Keratinocyte (primary cell): ENCODE data around the gene FGF18. TPM values are rescaled to one million over a fixed set of nuclear protein-coding genes. Genes with fewer than 3 reads are reported as not detected.

Experiments used
- DNase-seq: peaks from one replicate; pipeline ENCODE4 v3.0.0-alpha.2; 2011; ENCODE audit warnings: low read depth, missing footprints, low spot score
- FAIRE-seq: peaks from 2 replicates; lab custom pipeline; 2011; peaks lifted over from hg19 to GRCh38; lab: Jason Lieb, UNC
- H2AFZ ChIP-seq: 2 replicates; pipeline ENCODE4 v1.6.0; 2012; ENCODE audit warnings: low read length, control low read depth, inconsistent platforms; ENCODE audit not compliant: control insufficient read depth
- H3K27ac ChIP-seq: 2 replicates; pipeline ENCODE4 v1.5.1; 2011; ENCODE audit warnings: low read length; ENCODE audit not compliant: control insufficient read depth, insufficient read depth
- H3K27me3 ChIP-seq: 3 replicates; pipeline ENCODE4 v1.6.0; 2011; ENCODE audit warnings: low read length; ENCODE audit not compliant: control insufficient read depth, insufficient read depth; ENCODE audit errors: extremely low read depth
- H3K36me3 ChIP-seq, 2 experiments: 2 replicates in 1 of 2; 3 replicates in 1 of 2; pipeline ENCODE4 v1.5.1; 2011; ENCODE audit warnings: low read length in 2 of 2, mild to moderate bottlenecking in 1 of 2; ENCODE audit not compliant: control insufficient read depth in 2 of 2, insufficient read depth in 2 of 2; ENCODE audit errors: extremely low read depth in 1 of 2
- H3K4me1 ChIP-seq: 3 replicates; pipeline ENCODE4 v1.5.1; 2011; ENCODE audit warnings: low read length; ENCODE audit not compliant: control insufficient read depth, insufficient read depth; ENCODE audit errors: extremely low read depth
- H3K4me2 ChIP-seq: 3 replicates; pipeline ENCODE4 v1.6.0; 2011; ENCODE audit warnings: low read depth, low read length; ENCODE audit not compliant: control insufficient read depth, insufficient read depth; ENCODE audit errors: extremely low read depth
- H3K4me3 ChIP-seq, 3 experiments: fragments of 200-600 bp in 1 of 3; sonication (generic) in 1 of 3; 2 replicates in 2 of 3; 3 replicates in 1 of 3; pipeline ENCODE4 v1.5.1; 2011 to 2016; ENCODE audit warnings: low read length in 3 of 3, mild to moderate bottlenecking in 3 of 3, control low read depth in 2 of 3, inconsistent platforms in 1 of 3, low read depth in 1 of 3, mixed read lengths in 1 of 3, mixed run types in 1 of 3, moderate library complexity in 1 of 3; ENCODE audit not compliant: control insufficient read depth in 2 of 3, insufficient read depth in 2 of 3; ENCODE audit errors: extremely low read depth in 1 of 3
- H3K79me2 ChIP-seq: 2 replicates; pipeline ENCODE4 v1.6.0; 2012; ENCODE audit warnings: low read length; ENCODE audit not compliant: control insufficient read depth, insufficient read depth
- H3K9ac ChIP-seq: 3 replicates; pipeline ENCODE4 v1.6.0; 2011; ENCODE audit warnings: low read length; ENCODE audit not compliant: control insufficient read depth, insufficient read depth; ENCODE audit errors: extremely low read depth
- H3K9me1 ChIP-seq: 3 replicates; pipeline ENCODE4 v1.6.0; 2011; ENCODE audit warnings: low read length; ENCODE audit not compliant: control insufficient read depth, insufficient read depth; ENCODE audit errors: extremely low read depth
- H3K9me3 ChIP-seq: 2 replicates; pipeline ENCODE4 v1.5.1; 2012; ENCODE audit warnings: low read depth, low read length; ENCODE audit not compliant: control insufficient read depth
- H4K20me1 ChIP-seq: 3 replicates; pipeline ENCODE4 v1.6.0; 2011; ENCODE audit warnings: low read length; ENCODE audit not compliant: control insufficient read depth, insufficient read depth; ENCODE audit errors: extremely low read depth
- CTCF ChIP-seq, 3 experiments: IDR thresholded peaks in 1 of 3; conservative IDR thresholded peaks in 1 of 3; optimal IDR thresholded peaks in 1 of 3; 2 replicates in 2 of 3; 3 replicates in 1 of 3; pipeline versions ENCODE3 to v1.5.1; 2011; ENCODE audit warnings: low read length in 3 of 3, mild to moderate bottlenecking in 3 of 3, moderate library complexity in 2 of 3, control low read depth in 1 of 3, inconsistent platforms in 1 of 3; ENCODE audit not compliant: insufficient read depth in 2 of 3; ENCODE audit errors: extremely low read depth in 1 of 3
- EZH2 ChIP-seq: IDR thresholded peaks from one replicate; pipeline ENCODE4 v1.6.1; 2012; ENCODE audit warnings: inconsistent platforms, mild to moderate bottlenecking, low read length, moderate library complexity
- dilution Hi-C: fragments of 300-500 bp; cut with MboI; formaldehyde crosslinking; loops from one replicate; pipeline ENCODE4 v1.7.0; 2020; ENCODE audit warnings: low sequenced_read_pairs; ENCODE audit not compliant: extremely low pct_ligation_motif_present
- polyA plus RNA-seq, 5 experiments: library from polyadenylated mRNA; depleted of rRNA in 3 of 5; stranded (reverse) in 3 of 5; stranded (forward) in 1 of 5; unstranded in 1 of 5; fragments of >200 nt; gene quantifications; 1 replicate in 1 of 5; 2 replicates in 3 of 5; 3 replicates in 1 of 5; pipeline versions ENCODE4 v1.2.1 to v1.2.3, GENCODE V29; 2011 to 2012; ENCODE audit warnings: missing spikeins in 2 of 5, low read depth in 1 of 5, low replicate concordance in 1 of 5

Gene FGF18
- polyA plus RNA-seq, 1 donor (not counting 4 experiments of a cell fraction or from before 2014, with no cell fraction given): 0.05 TPM

DNA sequence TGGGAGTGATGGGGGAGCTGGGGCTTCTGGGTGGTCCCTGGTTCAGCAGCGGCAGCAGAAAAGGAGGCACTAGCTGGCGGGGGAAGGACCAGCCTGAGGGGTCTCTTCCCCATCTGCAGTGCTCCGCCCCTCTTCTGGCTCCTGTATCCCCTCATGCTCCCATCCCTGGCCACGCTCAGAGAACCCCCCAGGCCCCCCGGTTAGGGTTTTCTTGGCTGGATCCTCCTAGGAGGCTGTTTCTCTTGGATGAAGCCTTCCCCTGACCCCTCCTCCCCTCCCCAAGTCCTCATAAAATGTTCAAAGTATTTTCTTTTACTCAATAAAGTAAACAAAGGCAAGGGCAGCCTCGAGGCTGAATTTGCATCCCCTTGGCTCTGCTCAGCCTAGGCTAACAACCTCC lies 60.8 kb downstream of the FGF18 start:
- H3K4me3 ChIP-seq: no peak overlapping the region
- no peak overlapping the region for H3K9ac ChIP-seq
- no peaks in the 10 kb centered on the region for H3K36me3 ChIP-seq
- no peak overlapping the region for H3K4me2 ChIP-seq
- TF ChIP-seq CTCF (optimal IDR thresholded peaks at IDR 0.05 in 1 of 3, IDR thresholded peaks at IDR 0.05 in 1 of 3, conservative IDR thresholded peaks at IDR 0.05 in 1 of 3; ENCODE audit: extremely low read depth in 1 of 3, insufficient read depth in 2 of 3, low read length in 3 of 3) (no peak), EZH2 (no peak)
- FAIRE-seq: no peak
- no peaks in the 10 kb centered on the region for H3K9me1 ChIP-seq
- DNase-seq: no peak
- no peaks in the 10 kb centered on the region for H3K79me2 ChIP-seq
- peaks cover 11% of the 10 kb centered on the region for H3K27me3 ChIP-seq
- H3K9me3 ChIP-seq: no peaks in the 10 kb centered on the region
- H3K4me1 ChIP-seq: no peaks in the 10 kb centered on the region
- H2AFZ ChIP-seq: no peak overlapping the region
- no peaks in the 10 kb centered on the region for H4K20me1 ChIP-seq
- dilution Hi-C loops: no loop called here
- no peak overlapping the region for H3K27ac ChIP-seq

DNA sequence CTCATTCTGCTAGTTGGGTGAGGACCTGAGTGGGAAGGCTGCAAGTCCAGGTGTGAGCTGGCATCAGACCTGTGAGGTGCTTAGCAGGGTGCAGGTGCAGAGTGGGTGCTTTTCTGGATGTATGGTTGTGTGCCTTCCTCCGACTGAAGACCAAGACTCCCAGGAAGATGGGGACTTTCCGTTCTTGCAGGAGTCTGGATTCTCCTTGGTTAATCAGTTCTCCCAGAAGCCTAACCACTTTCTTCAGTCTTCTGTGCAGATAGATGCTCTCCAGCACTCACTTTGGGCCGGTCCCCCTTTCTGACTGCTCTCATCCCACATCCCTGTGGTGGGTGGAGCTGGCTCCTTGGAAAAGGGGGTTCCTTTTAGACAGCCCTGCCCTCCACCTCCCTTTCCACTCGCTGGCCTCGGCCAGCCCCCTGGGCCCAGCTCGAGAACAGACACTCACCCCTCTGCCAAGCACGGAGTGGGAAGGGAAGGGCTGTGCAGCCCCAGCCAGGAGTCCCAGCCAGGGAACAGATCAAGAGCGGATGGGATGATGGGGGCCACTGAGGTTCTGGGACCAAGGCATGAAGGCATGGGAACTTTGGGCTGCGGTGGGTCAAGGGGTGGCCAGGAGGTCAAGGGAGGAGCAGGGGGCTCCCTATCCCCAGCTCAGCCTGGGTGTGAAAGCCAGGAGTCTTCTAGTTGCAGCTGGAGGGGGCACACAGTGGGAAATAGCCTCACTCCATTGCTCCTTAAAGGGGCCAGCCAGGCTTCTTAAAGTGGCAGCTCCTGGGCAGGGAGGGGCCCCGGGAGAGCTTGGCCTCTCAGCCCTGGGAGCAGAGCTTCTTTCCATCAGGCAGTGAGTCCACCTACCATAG lies 62.4 kb downstream of the FGF18 start:
- Histone ChIP-seq H3K4me1 (no peaks in the 10 kb centered on the region), H3K4me3 (no peak overlapping the region), H3K36me3 (no peaks in the 10 kb centered on the region), H3K9me1 (no peaks in the 10 kb centered on the region), H3K79me2 (no peaks in the 10 kb centered on the region), H4K20me1 (no peaks in the 10 kb centered on the region), H3K9ac (no peak overlapping the region), H3K9me3 (no peaks in the 10 kb centered on the region), H3K27ac (no peak overlapping the region), H2AFZ (no peak overlapping the region), H3K27me3 (peaks cover 16% of the 10 kb centered on the region), H3K4me2 (no peak overlapping the region)
- no peak for FAIRE-seq
- DNase-seq: no peak
- dilution Hi-C loops: no loop called here
- TF ChIP-seq EZH2 (no peak), CTCF (optimal IDR thresholded peaks at IDR 0.05 in 1 of 3, IDR thresholded peaks at IDR 0.05 in 1 of 3, conservative IDR thresholded peaks at IDR 0.05 in 1 of 3; ENCODE audit: extremely low read depth in 1 of 3, insufficient read depth in 2 of 3, low read length in 3 of 3) (no peak)
